Measurements from ENCODE around the gene WASHC2C.
"Not testable (repeated sequence)": the region's sequence is repeated elsewhere in the genome, so short reads cannot be mapped to it uniquely, and the experiment has no call there.

Gene WASHC2C

GRCh38 chr10:45741559-45741958 is 14.5 kb downstream of the WASHC2C start:
- H3K27me3 ChIP-seq (ENCODE audit: control insufficient read depth in 1 of 2, insufficient read depth in 2 of 2, low read length in 2 of 2); H3K4me3 ChIP-seq (ENCODE audit: low read length in 2 of 2); H3K4me1 ChIP-seq (ENCODE audit: control insufficient read depth, insufficient read depth, low read length); H3K36me3 ChIP-seq (ENCODE audit: control insufficient read depth in 2 of 2, insufficient read depth in 2 of 2, low read length in 2 of 2); H3K27ac ChIP-seq (ENCODE audit: low read length); H3K9me3 ChIP-seq (ENCODE audit: control insufficient read depth in 2 of 2, low read length in 2 of 2); H3K9ac ChIP-seq (ENCODE audit: low read length in 2 of 2): not testable (repeated sequence)

- H3K27ac ChIP-seq (ENCODE audit: low read length); H3K4me3 ChIP-seq (ENCODE audit: low read length in 2 of 2); H3K9ac ChIP-seq (ENCODE audit: low read length in 2 of 2); H3K9me3 ChIP-seq (ENCODE audit: control insufficient read depth in 2 of 2, low read length in 2 of 2); H3K4me1 ChIP-seq (ENCODE audit: control insufficient read depth, insufficient read depth, low read length); H3K27me3 ChIP-seq (ENCODE audit: control insufficient read depth in 1 of 2, insufficient read depth in 2 of 2, low read length in 2 of 2); H3K36me3 ChIP-seq (ENCODE audit: control insufficient read depth in 2 of 2, insufficient read depth in 2 of 2, low read length in 2 of 2): not testable (repeated sequence)
These were observed 14.9 kb downstream of the WASHC2C start for GRCh38 chr10:45742014-45742413.

- H3K9ac ChIP-seq (ENCODE audit: low read length in 2 of 2); H3K4me1 ChIP-seq (ENCODE audit: control insufficient read depth, insufficient read depth, low read length); H3K36me3 ChIP-seq (ENCODE audit: control insufficient read depth in 2 of 2, insufficient read depth in 2 of 2, low read length in 2 of 2); H3K27me3 ChIP-seq (ENCODE audit: control insufficient read depth in 1 of 2, insufficient read depth in 2 of 2, low read length in 2 of 2); H3K9me3 ChIP-seq (ENCODE audit: control insufficient read depth in 2 of 2, low read length in 2 of 2); H3K27ac ChIP-seq (ENCODE audit: low read length); H3K4me3 ChIP-seq (ENCODE audit: low read length in 2 of 2): not testable (repeated sequence)
These were observed 24.1 kb downstream of the WASHC2C start for GRCh38 chr10:45751141-45751540.

GRCh38 chr10:45752210-45752609 is 25.1 kb downstream of the WASHC2C start:
- not testable (repeated sequence) for H3K9me3 ChIP-seq (ENCODE audit: control insufficient read depth in 2 of 2, low read length in 2 of 2); H3K27me3 ChIP-seq (ENCODE audit: control insufficient read depth in 1 of 2, insufficient read depth in 2 of 2, low read length in 2 of 2); H3K36me3 ChIP-seq (ENCODE audit: control insufficient read depth in 2 of 2, insufficient read depth in 2 of 2, low read length in 2 of 2); H3K27ac ChIP-seq (ENCODE audit: low read length); H3K4me1 ChIP-seq (ENCODE audit: control insufficient read depth, insufficient read depth, low read length); H3K4me3 ChIP-seq (ENCODE audit: low read length in 2 of 2); H3K9ac ChIP-seq (ENCODE audit: low read length in 2 of 2)

- H3K27ac ChIP-seq (ENCODE audit: low read length); H3K4me3 ChIP-seq (ENCODE audit: low read length in 2 of 2); H3K27me3 ChIP-seq (ENCODE audit: control insufficient read depth in 1 of 2, insufficient read depth in 2 of 2, low read length in 2 of 2); H3K36me3 ChIP-seq (ENCODE audit: control insufficient read depth in 2 of 2, insufficient read depth in 2 of 2, low read length in 2 of 2); H3K9ac ChIP-seq (ENCODE audit: low read length in 2 of 2); H3K4me1 ChIP-seq (ENCODE audit: control insufficient read depth, insufficient read depth, low read length); H3K9me3 ChIP-seq (ENCODE audit: control insufficient read depth in 2 of 2, low read length in 2 of 2): not testable (repeated sequence)
These were observed 27.0 kb downstream of the WASHC2C start for GRCh38 chr10:45753979-45754495.

GRCh38 chr10:45755083-45755482 is 28.0 kb downstream of the WASHC2C start:
- H3K27ac ChIP-seq (ENCODE audit: low read length); H3K36me3 ChIP-seq (ENCODE audit: control insufficient read depth in 2 of 2, insufficient read depth in 2 of 2, low read length in 2 of 2); H3K27me3 ChIP-seq (ENCODE audit: control insufficient read depth in 1 of 2, insufficient read depth in 2 of 2, low read length in 2 of 2); H3K9me3 ChIP-seq (ENCODE audit: control insufficient read depth in 2 of 2, low read length in 2 of 2); H3K4me3 ChIP-seq (ENCODE audit: low read length in 2 of 2); H3K9ac ChIP-seq (ENCODE audit: low read length in 2 of 2); H3K4me1 ChIP-seq (ENCODE audit: control insufficient read depth, insufficient read depth, low read length): not testable (repeated sequence)

GRCh38 chr10:45756065-45756464 is 29.0 kb downstream of the WASHC2C start:
- H3K4me3 ChIP-seq (ENCODE audit: low read length in 2 of 2); H3K9ac ChIP-seq (ENCODE audit: low read length in 2 of 2); H3K36me3 ChIP-seq (ENCODE audit: control insufficient read depth in 2 of 2, insufficient read depth in 2 of 2, low read length in 2 of 2); H3K27me3 ChIP-seq (ENCODE audit: control insufficient read depth in 1 of 2, insufficient read depth in 2 of 2, low read length in 2 of 2); H3K27ac ChIP-seq (ENCODE audit: low read length); H3K9me3 ChIP-seq (ENCODE audit: control insufficient read depth in 2 of 2, low read length in 2 of 2); H3K4me1 ChIP-seq (ENCODE audit: control insufficient read depth, insufficient read depth, low read length): not testable (repeated sequence)

GRCh38 chr10:45757661-45758396 is 30.8 kb downstream of the WASHC2C start:
- not testable (repeated sequence) for H3K27ac ChIP-seq (ENCODE audit: low read length); H3K4me1 ChIP-seq (ENCODE audit: control insufficient read depth, insufficient read depth, low read length); H3K36me3 ChIP-seq (ENCODE audit: control insufficient read depth in 2 of 2, insufficient read depth in 2 of 2, low read length in 2 of 2); H3K27me3 ChIP-seq (ENCODE audit: control insufficient read depth in 1 of 2, insufficient read depth in 2 of 2, low read length in 2 of 2); H3K4me3 ChIP-seq (ENCODE audit: low read length in 2 of 2); H3K9ac ChIP-seq (ENCODE audit: low read length in 2 of 2); H3K9me3 ChIP-seq (ENCODE audit: control insufficient read depth in 2 of 2, low read length in 2 of 2)

- H3K9me3 ChIP-seq (ENCODE audit: control insufficient read depth in 2 of 2, low read length in 2 of 2); H3K4me3 ChIP-seq (ENCODE audit: low read length in 2 of 2); H3K27ac ChIP-seq (ENCODE audit: low read length); H3K4me1 ChIP-seq (ENCODE audit: control insufficient read depth, insufficient read depth, low read length); H3K36me3 ChIP-seq (ENCODE audit: control insufficient read depth in 2 of 2, insufficient read depth in 2 of 2, low read length in 2 of 2); H3K9ac ChIP-seq (ENCODE audit: low read length in 2 of 2); H3K27me3 ChIP-seq (ENCODE audit: control insufficient read depth in 1 of 2, insufficient read depth in 2 of 2, low read length in 2 of 2): not testable (repeated sequence)
These were observed 34.6 kb downstream of the WASHC2C start for GRCh38 chr10:45761622-45762021.

- not testable (repeated sequence) for H3K4me1 ChIP-seq (ENCODE audit: control insufficient read depth, insufficient read depth, low read length); H3K36me3 ChIP-seq (ENCODE audit: control insufficient read depth in 2 of 2, insufficient read depth in 2 of 2, low read length in 2 of 2); H3K27ac ChIP-seq (ENCODE audit: low read length); H3K9ac ChIP-seq (ENCODE audit: low read length in 2 of 2); H3K4me3 ChIP-seq (ENCODE audit: low read length in 2 of 2); H3K9me3 ChIP-seq (ENCODE audit: control insufficient read depth in 2 of 2, low read length in 2 of 2); H3K27me3 ChIP-seq (ENCODE audit: control insufficient read depth in 1 of 2, insufficient read depth in 2 of 2, low read length in 2 of 2)
These were observed 36.0 kb downstream of the WASHC2C start for GRCh38 chr10:45763037-45763436.

GRCh38 chr10:45768334-45768733 is 41.3 kb downstream of the WASHC2C start:
- not testable (repeated sequence) for H3K9ac ChIP-seq (ENCODE audit: low read length in 2 of 2); H3K4me1 ChIP-seq (ENCODE audit: control insufficient read depth, insufficient read depth, low read length); H3K9me3 ChIP-seq (ENCODE audit: control insufficient read depth in 2 of 2, low read length in 2 of 2); H3K36me3 ChIP-seq (ENCODE audit: control insufficient read depth in 2 of 2, insufficient read depth in 2 of 2, low read length in 2 of 2); H3K27ac ChIP-seq (ENCODE audit: low read length); H3K4me3 ChIP-seq (ENCODE audit: low read length in 2 of 2); H3K27me3 ChIP-seq (ENCODE audit: control insufficient read depth in 1 of 2, insufficient read depth in 2 of 2, low read length in 2 of 2)
